Measurements from ENCODE around the gene OGA.

OGA gene

DNA sequence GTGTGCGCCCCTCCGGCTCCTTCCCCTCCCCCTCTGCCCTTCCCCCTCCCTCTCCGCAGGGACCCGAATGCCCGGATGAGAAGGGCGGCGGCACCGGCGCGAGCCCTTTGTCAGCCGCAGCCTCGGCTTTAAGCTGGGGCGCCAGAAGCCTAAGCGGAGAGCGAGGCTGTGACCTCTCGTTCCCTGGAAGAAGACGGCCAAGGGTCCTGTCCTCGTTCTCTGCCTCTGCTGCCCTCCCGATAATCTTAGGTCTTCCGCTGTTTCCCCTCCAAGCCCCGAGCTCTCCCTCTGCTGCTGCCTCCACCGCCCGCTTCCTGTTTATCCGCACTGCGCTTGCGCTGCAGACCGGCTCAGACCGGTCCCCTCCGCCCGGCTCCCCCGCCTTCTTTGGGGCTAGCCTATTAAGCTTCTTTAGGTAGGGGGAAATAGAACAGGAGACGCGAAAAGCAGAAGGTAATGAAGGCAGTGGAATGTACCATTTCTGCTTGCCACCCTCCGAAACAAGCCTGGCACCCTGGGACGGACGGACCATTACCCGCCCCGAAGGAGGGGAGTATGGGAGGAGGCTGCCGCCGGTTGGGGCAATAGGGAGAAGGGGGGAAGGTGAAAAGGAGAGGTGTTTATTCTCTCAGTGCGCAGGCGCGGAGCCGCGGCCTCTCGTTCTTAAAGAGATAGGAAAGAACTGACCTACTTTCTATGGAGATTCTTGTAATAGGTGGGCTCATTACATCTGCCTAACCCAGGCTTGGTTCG is at the start of gene OGA:
OGA (minus strand) TSS at position 326 of the 753 bp plus-strand sequence. CDS start 422 bp downstream, outside the sequence.
- DNase-seq (ENCODE audit: low read depth), result peak; percentile 97

DNA sequence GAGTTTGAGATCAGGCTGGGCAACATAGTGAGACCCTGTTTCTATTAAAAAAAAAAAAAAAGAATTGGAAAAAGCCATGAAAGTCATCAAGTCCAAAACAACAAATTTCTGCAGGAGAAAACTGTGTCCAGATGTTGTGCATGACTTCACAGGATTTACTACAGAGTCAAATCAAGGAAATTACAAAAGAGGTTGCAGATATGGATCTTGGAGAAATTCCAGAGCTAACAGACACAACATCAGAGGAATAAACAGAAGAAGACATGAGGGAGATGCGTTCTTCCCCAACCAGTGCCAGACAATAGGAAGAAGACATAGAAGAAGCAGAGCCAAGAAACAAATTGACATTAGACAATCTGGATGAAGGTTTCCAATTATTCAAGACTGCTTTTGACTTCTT is 49.7 kb upstream of the OGA start:
- DNase-seq (ENCODE audit: low read depth), result no peak

DNA sequence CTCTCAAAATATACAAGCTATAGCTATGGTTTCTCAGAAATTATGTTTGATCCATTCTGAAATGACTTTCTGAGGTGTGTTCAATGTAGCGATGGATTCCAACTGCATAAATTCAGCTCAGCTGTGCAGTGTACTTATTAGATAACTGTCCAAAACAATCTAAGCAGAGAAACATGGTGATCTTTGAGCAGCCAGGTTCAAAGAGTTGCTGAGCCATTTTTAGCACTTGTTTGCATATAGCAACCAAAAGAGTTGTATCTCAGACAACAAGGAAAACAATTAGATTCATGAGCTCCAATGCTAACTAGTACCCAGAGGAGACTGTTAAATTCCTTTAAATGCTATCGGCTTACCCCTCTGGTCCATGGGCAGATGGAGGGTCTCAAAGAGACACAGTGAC is 41.3 kb upstream of the OGA start:
- DNase-seq (ENCODE audit: low read depth), result no peak

DNA sequence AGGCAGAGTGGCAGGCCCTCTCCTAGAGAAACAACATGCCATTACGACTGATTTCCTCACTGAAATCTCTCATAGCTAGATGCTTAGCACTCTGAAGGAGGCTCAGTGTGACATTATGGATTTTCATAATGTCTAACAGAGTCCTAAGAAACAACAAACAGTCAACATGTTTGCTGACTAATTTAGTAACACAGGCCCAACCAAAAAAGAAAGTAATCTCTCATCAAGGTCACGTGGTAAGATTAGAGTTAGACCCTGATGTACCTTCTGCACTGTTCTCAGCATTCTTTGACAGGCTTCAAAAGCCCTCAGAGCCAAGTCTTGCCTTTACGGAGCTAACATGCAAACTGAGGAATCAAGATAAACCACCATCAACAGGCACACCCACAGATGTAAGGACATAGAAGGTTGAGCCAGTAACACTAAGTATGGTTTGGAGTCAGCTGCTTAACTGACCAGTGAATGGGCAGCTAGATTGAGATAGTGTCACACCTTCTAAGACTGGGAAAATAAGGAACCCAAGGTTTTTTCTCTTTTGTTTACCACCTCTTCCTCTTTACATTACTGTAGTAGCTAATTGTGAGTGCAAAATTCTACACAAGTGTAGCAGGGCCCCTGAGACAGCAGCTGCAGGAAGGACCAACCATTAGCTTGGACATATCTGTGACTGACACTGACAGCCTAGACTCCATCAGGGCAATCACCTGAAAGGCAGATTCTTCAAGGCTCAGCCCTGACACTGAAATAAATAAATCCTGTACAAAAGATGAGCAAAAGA is 40.7 kb upstream of the OGA start:
- no peak for DNase-seq (ENCODE audit: low read depth)

DNA sequence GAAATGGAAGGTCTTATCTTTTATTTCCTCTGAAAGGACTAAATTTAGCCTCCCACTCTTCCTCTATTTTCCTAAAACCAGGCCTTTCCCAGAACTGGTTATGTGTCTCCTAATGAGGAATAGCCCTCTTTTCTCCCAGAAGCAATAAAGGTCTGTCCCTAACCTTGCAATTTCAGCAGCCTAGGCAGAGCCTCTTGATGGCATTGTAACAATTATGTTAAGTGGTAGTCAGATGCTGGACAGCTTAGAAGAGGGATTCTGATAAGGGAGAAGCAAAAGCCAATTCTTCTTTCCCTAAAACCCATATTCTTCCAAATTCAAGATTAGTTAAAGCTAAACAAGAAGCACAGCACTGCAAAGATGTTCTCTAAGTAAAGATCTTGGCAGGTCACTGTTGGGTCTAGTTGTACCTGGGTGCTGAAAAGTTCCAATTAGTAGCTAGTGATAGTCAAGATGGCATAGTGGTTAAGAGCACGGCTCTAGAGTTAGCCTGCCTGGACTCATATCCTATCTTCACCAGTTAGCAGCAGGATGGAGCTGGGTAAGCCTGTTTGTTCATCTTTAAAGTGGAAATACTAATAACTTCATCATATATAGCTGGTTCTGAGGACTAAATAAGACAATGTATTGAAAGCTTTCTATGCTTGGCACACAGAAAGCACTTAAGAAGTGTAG is 39.7 kb upstream of the OGA start:
- DNase-seq (ENCODE audit: low read depth), result no peak

DNA sequence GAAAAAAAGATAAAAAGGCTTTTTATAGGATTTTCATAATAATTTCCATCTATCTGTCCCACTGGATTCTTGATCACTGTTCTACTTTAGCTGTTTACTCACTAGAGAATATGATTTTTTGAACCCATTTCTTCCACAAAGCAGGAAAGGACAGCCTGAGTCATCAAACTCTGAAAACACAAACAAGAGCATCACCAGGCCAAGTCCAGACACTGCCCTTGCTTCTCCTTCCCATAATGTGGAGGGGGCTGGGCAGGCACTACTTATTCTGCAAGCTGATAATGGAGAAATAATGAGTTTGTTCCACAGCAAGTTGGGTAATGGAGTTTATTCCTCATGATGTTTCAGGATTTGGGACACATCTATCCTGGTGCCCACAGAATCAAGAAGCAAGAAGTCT is 38.4 kb upstream of the OGA start:
- no peak for DNase-seq (ENCODE audit: low read depth)

DNA sequence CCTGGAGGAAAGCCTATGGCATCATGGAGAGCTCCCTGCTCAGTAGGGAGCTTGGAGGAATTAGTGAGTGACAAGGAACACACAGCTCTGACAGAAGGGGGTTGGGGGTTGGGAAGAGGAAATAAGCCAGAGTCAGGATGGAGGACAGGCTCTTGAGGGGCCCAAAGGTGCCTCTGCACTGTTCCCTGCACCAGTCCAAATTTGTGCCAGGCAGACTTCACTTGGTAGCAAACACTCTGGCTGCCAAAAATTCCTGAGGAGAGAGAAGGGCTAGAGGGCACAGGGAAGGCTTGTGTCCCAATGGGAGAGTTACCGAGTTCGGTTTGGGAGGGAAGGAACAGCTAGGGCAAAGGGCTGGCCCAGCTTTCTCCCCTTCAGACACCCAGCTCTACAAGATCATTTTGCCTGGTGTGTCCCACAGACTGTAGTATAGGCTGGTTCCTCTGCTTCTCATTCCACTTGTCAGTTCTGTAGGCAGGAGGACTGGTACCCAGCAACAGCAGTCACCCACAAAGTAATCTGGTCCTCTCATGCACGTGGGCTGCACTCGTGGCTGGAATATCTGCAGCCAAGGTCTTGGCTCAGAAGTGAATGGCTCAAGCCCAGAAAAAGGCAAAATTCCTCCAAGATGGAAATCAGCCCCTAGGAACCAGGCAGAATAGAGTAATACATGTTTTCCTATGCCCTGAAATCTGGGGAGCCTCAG is 33.3 kb upstream of the OGA start:
- no peak for DNase-seq (ENCODE audit: low read depth)

DNA sequence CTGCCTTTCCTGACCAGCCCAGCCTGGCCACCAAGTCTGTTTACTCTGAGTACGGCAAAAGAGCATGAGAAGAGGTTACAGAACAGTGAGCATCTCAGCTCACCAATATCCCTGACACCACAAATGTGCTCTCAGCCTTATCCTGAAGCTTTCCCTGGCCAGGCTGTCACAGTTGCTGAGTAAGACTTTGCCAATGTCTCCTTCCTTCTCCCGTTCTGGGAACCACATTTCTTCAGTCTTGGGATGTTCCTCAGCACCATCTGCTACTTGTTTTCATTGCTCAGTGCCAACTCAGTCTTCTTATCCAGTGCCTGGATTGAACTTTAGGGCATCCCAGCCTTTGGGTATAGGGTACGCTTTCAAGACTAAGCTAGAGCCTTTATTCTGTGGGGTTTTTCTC is 32.5 kb upstream of the OGA start:
- DNase-seq (ENCODE audit: low read depth), result no peak

DNA sequence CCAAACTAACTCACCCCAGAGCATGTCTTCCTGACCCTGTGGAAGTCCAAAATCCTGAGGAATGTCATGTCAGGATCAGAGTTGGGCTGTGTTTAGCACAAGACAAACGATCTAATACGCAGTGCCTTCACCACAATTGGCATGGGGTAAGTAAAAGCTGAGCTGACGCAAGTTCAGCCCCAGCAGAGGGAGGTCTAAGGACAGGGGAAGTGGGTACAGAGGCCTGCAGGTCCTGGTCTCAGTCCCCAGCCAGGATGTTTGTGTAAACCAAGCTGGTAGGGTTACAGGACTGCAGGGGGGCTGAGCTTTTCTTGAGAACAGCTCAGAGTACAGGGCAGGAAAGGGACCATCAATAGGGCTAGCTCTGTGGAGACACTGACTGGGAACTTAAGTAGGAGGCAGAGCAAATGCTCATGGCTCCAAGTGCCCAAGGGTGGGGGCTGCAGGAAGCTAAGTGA is 30.7 kb upstream of the OGA start:
- DNase-seq (ENCODE audit: low read depth), result no peak

DNA sequence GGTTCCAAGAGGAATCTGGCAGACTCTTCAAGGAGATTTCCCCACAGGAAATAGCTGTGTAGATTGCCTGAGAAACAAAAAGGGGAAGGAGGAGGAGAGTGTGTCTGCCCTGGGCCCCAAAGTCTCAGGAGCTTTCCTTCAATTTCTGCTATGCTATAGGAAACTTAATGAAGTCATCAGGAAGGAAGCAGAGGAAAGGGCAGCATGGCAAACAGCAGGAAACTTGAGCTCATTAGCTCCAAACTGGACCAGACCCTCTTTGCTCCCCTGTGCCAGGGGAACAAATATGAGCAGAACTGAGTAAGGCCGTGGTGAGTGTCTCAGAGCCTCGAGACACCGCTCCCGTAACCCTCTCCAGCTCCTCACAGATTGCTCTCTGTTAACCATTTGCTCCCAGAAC is 30.2 kb upstream of the OGA start:
- DNase-seq (ENCODE audit: low read depth), result no peak

DNA sequence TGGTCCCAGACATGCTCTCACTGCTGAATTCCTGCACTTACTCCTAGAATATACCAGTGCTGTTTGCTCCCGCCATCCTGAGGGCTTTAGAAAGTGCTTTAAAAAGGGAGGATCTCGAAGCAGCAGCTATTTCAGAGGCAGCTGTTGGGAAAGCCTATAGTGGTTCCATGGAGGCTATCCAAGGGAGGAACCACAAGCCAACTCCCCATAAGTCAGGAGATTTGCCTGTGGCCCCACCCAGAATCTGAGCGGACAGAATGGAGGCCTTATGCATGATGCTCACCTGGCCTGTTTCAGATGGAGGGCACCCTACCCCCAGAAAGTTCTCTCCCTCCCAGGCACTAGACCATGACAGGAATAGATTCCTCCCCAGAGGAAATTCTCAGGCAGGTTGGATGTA is 27.6 kb upstream of the OGA start:
- DNase-seq (ENCODE audit: low read depth), result no peak

DNA sequence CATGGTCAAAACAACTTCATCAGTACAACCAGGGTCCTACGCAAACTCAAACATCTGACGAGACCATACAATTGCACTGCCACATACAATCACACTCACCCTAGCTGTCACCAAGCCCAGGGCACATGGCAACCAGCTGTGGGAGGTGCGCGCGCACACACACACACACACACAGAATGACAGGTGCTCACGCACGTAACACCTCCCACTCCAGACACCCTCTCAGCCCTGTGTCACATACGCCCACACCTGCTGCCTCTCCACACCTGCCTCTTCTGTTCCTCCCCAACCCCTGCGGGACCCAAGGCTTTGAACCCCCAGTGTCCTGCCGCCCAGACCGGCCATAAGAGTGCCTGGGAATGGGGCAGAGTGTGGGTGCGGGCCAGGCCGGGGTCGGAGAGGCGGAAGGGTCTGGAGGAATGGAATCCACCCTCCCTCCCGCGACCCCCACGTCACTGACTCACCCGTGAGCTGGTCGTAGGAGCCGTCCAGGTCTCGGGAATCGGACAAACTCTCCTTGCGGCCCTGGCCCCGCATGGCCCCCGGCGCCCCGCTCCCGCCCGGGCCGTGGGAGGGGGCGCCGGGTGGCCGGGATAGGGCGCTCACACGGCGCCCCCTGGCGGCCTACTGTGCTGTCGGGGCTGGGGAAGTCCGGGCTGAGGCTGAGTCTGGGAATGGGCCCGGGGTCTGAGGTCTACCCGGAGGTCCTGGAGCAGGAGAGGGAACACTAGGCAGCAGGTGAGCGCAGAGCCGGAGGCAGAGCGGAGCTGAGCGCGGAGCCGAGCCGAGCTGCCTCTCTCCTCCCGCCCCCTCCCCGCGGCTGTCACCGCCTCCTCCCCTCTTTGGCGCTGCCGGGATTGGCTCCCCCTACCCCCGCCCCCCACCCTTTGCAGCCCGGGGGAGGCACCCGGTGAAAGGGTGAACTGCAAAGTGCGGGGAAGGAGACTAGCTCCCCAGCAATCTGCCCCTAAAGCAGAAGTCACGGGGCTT is 25.1 kb upstream of the OGA start, which contains the start of gene KCNIP2:
KCNIP2 (minus strand) TSS at position 769 of the 990 bp plus-strand sequence; CDS start at position 537, 232 bp downstream.
- DNase-seq (ENCODE audit: low read depth), result peak; percentile 40

DNA sequence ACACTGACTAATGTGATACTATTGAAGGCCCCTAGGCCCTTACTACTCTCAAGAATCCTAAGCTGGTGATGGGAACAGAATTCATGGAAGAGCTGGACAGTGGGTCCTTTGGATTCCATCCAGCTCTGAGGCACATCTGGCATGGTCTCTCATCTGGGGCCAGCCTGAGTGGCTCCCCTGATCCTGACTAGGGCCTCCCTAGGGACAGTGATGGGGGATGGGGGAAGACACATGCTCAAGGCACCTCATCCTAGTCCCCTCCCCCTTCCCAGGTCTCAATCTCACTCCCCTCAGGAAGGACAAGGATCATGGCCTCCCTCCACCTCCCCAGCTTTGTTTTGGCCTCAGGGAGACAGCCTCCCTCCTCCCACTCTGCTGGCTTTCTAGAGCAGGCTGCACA is 23.6 kb upstream of the OGA start:
- DNase-seq (ENCODE audit: low read depth), result no peak

DNA sequence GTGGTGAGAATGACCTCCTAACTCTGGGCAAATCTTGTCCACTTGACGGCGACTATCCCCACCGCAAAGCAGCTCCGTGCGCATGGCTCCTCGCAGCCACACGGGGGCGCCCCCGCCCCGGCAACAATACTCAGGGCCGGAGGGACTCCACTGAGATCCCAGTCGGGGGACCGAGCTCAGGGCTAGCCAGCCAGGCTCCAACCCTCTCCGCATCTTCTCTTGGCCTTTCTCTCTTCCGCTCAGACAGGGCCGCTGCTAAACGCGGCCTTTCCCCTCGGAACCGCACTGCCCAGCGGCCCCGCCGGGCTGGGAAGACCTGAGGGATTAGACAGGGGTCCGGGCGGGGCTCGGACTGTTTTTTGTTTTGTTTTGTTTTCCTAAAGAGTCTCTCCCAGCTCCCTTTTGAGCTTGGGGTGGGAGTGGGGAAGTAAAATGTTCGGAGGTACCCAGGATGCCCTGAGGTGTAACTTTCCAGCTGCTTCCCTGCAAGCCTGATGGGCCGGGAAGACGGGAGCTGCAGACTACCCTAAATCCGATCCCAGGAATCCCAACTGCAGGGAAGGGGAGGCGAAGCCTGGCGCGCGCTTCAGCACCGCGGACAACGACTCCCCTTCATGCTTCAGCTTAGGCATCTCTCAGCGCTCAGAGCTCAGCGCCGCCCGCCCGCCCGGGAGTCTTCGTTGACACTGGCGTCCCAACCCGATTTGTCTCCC is 22.7 kb upstream of the OGA start:
- DNase-seq (ENCODE audit: low read depth), result peak; percentile 59

DNA sequence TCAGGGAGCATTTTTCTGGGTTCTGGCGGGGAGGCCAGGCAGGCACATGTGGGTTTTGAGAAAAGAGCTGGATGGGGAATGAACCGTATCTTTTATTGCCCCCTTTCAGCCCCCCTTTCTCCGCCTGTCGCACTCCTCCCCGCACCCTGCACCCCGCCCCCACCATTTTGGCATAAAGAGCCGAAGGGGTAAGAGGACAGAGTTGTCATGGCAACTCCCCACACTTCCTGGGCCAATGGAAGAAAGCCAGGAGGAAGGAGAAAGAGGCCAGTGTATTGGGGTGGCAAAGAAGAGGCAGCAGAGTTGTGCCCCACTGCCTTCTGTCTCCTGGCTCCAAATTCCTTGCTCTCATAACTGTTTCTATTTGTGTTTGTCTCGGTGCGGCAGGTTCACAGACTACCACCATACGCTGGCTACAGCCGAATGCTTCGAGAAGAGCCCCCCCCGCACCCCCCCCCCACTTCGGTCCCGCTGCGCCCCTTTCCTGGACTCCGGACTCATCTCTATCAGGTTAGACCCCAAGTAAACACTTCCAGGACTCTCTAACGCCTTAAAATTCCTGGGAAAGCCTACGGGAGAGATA is 21.9 kb upstream of the OGA start:
- DNase-seq (ENCODE audit: low read depth), result no peak

DNA sequence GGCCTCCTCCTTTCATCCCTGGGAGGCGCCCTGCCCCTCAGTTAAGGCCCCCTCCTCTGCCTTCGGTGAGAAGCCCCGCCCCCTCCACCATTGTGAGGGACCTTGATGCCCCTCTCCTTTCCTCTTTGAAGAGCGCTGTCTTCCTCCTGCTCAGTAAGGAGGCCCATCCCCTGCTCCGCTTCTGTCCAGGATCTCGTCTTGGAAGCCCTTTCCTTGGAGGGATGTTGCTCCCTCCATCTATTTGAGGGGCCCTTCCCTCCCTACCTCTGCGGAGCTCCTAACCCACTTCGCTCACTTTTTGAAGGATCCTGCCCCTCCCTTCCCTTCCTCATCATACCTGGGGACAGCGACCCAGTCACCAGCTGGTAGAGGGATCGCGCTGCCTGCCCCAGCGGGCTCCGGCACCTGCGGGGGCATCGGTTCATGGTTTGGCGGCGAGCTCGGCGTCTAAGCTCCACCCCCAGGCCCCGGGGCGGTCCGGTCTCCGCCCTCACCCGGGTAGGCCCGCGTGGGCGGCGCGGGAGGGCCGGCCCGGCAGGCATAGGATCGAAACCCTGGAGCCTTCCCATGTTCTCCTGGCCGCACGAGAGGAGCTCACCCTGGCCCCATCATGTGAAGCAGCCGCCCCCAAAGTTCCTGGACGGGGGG is 21.3 kb upstream of the OGA start:
- peak; percentile 42 for DNase-seq (ENCODE audit: low read depth)

DNA sequence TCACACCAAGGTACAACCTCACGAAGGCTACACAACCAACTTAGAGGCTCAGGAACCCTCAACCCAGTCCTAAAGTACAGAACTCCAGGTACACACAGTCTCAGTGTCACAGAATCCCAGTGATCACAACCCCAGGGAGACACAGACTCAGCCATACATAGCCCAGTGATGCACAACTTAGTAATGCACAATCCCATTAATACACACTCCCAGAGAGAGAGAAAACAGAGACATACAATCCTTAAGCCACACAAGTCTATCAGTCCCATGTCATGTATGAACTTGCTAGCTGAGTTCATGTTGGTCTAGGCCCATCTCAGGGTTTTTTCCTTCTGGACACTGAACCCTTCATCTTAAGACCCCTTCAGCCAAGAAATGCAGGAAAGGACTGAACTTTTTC is 20.8 kb upstream of the OGA start:
- no peak for DNase-seq (ENCODE audit: low read depth)

DNA sequence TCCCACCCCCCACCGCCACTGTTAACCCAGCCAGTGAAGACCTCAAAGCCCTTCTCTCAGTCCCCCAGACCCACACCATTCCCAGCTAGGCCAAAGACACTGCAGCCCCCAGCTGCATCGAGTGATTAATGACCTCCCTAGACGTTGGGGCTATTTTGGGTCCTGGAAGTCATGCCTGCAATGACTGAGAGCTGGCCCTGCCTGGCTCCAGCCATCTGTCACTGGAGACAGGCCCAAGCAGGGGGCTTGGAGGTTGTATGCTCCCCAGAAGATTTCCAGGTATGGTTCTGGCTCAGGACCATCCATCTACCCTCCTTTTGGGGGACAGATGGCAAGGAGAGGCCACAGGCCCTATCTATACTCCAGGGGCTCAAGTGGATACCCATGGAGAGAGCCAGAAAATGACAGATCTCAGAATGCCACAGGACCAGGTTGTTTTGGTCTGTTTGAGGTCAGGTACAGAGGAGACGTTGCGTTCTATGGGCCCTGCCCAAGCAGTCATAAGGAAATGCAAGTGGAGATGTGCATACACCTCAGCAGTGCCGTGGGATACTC is 20.2 kb upstream of the OGA start:
- DNase-seq (ENCODE audit: low read depth), result no peak

DNA sequence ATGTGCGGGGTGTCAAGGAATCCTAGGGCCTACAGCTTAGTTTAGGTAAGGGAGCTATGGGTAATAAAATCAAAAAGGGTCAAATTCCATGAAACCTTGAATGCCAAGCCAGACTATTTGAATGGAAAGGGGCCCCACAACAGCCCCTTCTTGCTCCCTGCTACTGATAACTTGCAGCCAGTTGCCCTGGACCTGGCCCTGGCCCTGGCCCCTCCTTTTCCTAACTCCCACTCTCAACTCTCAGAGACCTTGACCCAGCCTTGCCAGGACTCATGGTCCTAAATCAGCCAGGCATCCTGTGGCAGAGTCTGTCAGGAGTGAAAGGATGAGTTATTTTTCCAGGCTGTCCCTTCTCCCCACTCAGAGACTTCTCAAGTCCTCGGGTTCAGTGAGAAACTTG is 19.5 kb upstream of the OGA start:
- no peak for DNase-seq (ENCODE audit: low read depth)

All from activated gamma-delta T cell treated with anti-CD3 and anti-CD28 coated beads, Interleukin-2, amount 50 U/mL, for 16 hours (primary cell).